ENCODE data around the gene UNC13D.
"Not testable (repeated sequence)": the region's sequence is repeated elsewhere in the genome, so short reads cannot be mapped to it uniquely, and the experiment has no call there.

The UNC13D gene

GRCh38 chr17:75843577-75844529 is at the start of gene UNC13D:
TSS of gene UNC13D (minus strand) at chr17:75844404. CDS start at chr17:75844337, 67 bp downstream.
- DNase-seq (ENCODE audit: low read depth): no peak

- DNase-seq (ENCODE audit: low read depth): no peak
Observed at GRCh38 chr17:75893305-75894048, 49.3 kb upstream of the UNC13D start.

- no peak for DNase-seq (ENCODE audit: low read depth)
Observed at GRCh38 chr17:75892556-75893224, 48.5 kb upstream of the UNC13D start.

DNA sequence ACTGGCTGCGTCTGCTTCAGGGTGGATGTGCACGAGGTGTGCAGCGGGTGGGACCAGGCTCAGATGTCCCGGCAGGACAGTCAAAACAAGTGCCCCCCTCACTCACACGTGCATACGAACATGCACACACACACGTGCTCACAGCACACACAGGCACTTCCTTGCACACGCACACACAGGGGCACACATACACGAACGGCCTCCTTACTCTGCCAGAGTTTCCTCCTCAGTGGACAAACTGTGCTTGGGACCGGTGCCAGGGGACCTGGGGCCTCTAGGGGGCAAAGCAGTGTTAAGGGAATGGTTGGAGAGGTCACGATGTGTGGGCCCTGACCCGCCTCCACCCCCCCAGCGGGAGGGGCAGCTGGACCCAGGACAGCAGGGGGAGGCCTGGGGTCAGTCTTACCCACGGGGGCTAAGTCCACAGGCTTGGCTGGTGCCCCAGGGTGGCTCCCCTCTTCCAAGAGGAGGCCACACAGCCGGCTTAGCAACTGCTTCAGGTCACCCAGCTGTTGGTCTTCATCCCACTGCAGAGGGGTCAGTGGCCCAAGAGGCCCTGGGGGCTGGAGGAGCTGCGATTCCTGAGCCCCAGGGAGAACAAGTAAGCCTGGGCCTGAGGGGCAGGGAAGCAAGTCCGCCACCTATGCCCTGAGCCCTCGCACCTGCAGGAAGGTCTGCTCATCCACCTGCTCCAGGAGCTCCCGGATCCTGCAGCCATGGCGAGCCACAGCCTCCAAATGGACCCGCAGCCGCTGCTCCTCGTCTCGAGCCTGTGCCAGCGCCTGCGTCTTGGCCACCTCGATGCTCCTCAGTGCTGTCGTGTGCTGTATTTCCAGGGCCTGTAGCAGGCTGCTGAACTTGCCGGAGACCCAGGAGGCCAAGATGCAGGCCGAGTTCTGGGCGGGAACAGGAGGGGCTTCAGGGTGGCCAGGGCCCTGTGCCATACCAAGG is 47.7 kb upstream of the UNC13D start:
- no peak for DNase-seq (ENCODE audit: low read depth)

GRCh38 chr17:75891022-75891604 is 46.9 kb upstream of the UNC13D start:
- DNase-seq (ENCODE audit: low read depth): no peak

DNA sequence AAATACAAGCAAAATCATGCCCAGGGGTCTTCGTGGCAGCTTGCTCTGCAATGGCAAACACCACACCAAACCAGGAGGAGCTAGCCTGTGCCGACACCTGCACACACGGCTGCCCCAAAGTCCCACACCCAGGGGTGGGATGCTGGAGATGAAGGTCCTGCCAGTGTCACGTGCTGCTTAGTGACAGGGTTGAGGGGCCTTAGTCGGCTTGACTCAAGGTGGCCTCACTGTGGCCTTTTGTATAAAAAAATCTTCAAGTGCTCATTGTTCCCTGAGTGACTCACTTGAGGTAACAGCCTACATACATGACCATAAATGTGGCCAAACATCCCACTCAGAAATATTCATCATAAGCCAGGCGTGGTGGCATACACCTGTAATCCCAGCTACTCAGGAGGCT is 45.2 kb upstream of the UNC13D start:
- DNase-seq (ENCODE audit: low read depth): no peak

DNA sequence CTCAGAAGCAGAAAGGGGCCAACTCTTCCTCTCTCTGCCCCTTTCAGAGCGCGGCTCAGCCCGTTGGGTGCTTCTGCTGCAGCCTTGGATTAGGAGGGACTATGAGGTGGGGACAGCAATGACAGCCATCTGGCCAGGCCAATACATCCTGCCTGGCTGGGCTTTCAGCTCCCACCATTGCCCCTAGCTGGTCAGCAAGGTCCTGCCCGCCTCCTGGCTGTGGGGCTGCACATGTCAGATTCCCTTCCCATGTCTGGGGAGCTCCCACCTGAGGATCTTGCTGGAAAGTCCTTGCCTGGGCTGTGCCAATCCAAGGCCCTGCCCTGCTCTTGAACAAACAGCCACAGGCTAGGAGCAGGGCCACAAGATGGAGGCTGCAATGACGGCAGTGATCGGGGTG is 44.3 kb upstream of the UNC13D start:
- no peak for DNase-seq (ENCODE audit: low read depth)

DNA sequence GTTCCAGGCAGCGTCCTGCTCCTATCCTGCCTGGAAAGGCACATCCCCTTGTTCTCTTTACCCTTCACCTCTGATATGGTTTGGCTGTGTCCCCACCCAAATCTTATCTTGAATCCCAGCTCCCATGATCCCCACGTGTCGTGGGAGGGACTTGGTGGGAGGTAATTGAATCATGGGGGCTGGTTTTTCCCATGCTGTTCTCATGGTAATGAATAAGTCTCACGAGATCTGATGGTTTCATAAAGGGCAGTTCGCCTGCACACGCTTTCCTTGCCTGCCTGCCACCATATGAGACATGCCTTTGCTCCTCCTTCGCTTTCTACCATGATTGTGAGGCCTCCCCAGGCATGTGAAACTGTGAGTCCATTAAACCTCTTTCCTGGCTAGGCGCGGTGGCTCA is 41.7 kb upstream of the UNC13D start:
- DNase-seq (ENCODE audit: low read depth): not testable (repeated sequence)

GRCh38 chr17:75885431-75885830 is 41.2 kb upstream of the UNC13D start:
- no peak for DNase-seq (ENCODE audit: low read depth)

GRCh38 chr17:75881678-75882454 is 37.7 kb upstream of the UNC13D start:
- no peak for DNase-seq (ENCODE audit: low read depth)

DNA sequence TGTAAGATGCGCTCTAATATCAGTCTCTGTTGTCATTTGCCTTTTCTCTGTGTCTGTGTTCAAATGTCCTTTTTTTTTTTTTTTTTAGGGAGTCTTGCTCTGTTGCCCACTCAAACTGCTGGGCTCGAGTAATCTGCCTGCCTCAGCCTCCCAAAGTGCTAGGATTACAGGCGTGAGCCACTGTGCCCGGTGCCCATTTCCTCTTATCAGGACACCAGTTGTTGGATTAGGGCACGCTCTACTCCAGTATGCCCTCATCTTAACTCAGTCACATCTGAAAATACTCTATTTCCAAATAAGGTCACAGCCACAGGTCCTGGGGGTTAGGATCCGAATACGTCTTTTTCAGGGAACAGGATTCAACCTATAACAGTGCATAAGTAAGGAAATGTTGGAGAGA is 36.1 kb upstream of the UNC13D start:
- DNase-seq (ENCODE audit: low read depth): no peak

GRCh38 chr17:75878174-75878998 is 34.2 kb upstream of the UNC13D start, which contains the start of gene TRIM47:
TSS of gene TRIM47 (minus strand) at chr17:75878581. CDS start at chr17:75878548, 33 bp downstream.
- DNase-seq (ENCODE audit: low read depth): no peak

DNA sequence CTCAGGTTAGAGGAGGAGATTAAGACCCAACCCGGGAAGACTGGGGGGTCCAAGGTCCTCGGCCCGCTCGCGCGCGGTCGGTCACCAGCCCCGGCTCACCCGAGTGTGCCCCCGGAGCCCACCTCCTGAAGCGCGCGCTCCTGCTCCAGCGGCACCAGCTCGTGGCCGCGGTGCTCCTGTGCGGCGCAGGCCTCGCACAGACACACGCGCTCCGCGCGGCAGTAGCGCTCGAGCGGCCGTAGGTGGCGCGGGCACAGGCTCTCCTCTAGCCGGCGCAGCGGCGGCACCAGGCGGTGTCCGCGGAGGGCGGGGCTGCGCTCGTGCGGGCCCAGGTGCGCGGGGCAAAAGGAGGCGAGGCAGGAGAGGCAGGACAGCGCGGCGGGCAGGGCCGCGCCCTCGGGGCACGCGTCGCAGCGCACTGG is 33.6 kb upstream of the UNC13D start:
- DNase-seq (ENCODE audit: low read depth): no peak

GRCh38 chr17:75876938-75877751 is 32.9 kb upstream of the UNC13D start:
- DNase-seq (ENCODE audit: low read depth): no peak

DNA sequence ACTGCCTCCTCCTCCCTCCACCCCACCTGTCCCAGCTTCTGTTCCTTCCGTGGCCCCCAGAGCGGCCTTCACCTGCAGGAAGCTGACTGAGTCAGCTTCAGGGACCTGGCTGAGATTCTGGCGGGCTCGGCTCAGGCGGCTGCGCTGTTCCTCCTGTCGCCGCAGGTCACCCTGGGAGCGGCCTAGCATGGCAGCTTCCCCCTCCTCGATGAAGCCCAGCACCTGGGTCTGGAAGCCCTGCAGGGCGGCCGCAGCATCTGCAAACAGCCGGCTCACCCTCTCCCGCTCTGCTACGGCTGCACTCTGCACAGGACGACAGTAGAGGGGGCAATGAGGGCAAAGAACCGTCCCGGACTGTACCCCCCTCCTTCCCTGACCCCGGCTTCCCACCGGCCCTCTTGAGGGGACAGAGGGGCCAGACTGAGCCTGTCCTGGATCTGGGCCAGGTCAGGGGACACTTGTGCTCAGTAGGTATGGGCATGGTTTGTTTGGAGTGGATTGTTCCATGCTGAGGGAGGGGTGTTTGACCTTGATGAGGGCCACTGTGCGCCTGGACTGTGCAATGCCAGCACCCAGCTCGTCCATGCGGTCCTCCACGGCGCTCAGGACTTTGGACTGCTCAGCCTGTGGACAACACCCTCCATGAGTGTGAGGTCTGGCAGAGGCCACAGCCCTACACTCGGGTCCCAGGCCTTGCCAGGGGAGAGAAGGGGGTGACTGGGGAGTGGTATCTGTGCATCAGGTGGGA is 32.2 kb upstream of the UNC13D start:
- DNase-seq (ENCODE audit: low read depth): no peak

- DNase-seq (ENCODE audit: low read depth): no peak
Observed at GRCh38 chr17:75875940-75876189, 31.7 kb upstream of the UNC13D start.

DNA sequence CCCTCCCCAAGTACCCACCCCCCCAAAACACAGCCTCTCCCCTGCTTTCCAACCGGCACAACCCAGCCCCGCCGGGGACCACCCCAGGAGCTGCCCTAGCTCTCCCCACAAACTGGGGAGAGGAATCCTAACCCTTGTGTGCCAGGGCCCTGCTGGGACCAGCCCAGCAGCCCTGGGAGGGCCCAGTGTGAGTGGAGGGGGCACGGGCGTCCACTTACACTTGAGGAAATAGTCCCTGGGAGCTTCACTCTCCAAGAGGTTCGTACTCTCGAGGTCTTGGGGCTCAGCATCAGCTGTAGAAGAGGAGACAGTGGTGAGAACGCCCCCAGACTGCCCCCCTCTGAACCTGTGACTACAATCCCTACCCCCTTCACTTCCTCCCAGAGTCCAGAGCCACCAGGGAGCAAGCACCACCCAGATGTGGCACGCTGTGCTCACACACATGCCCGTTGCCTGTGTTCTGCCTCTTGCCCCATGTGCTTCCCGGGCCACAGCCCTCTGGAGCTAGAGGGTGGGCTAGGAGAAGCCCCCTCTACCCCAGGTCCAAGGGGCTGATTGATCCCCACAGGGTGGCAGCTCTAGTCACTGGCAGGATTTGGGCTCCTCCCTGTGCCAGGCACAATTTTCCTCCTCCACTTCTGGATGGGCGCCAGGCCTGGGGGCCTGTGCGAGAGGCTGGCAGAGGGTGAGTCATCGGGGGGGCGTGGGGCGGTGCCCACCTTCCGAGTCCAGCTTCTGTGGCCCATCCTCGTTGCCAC is 31.2 kb upstream of the UNC13D start:
- DNase-seq (ENCODE audit: low read depth): no peak
